K562 (cell line): ENCODE results near the gene FAM83E. TPM values are rescaled to one million over a fixed set of nuclear protein-coding genes. Genes with fewer than 3 reads are reported as not detected.

Source experiments
- CBX1 ChIP-seq: sonication (generic); IDR thresholded peaks from 2 replicates; pipeline ENCODE4 v1.6.1; 2016; ENCODE audit warnings: antibody characterized with exemption, low read depth, mild to moderate bottlenecking
- CEBPZ ChIP-seq: fragments of 150-350 bp; IDR thresholded peaks from 2 replicates; pipeline ENCODE4 v1.6.1; 2014; ENCODE audit warnings: low read depth, mild to moderate bottlenecking, low read length, borderline replicate concordance
- CHD7 ChIP-seq: fragments of 200-600 bp; sonication (generic); IDR thresholded peaks from one replicate; pipeline ENCODE4 v1.6.1; 2012; ENCODE audit warnings: mild to moderate bottlenecking, low read depth, low read length, inconsistent platforms
- ID3 ChIP-seq, 2 experiments: fragments of 250-450 bp in 1 of 2; fragments of 450-650 bp in 1 of 2; sonication (Bioruptor Pico) in 1 of 2; IDR thresholded peaks; 2 replicates each; pipeline versions ENCODE4 v1.6.1 to v1.8.0; 2016 to 2021; ENCODE audit warnings: mild to moderate bottlenecking in 2 of 2, moderate library complexity in 2 of 2, missing compliant biosample characterization in 1 of 2, missing genetic modification characterization in 1 of 2
- IRF9 ChIP-seq: fragments of 450-650 bp; IDR thresholded peaks from 2 replicates; pipeline ENCODE4 v1.6.1; 2016; ENCODE audit warnings: missing biosample characterization, missing genetic modification characterization
- KHSRP ChIP-seq: fragments of 450-650 bp; IDR thresholded peaks from 2 replicates; pipeline ENCODE4 v1.6.1; 2017
- MEF2A ChIP-seq: IDR thresholded peaks from 2 replicates; pipeline ENCODE4 v1.6.1; 2011; ENCODE audit warnings: low read depth, mild to moderate bottlenecking, low read length, moderate library complexity; ENCODE audit not compliant: control insufficient read depth
- POLR2AphosphoS2 ChIP-seq: IDR thresholded peaks from 2 replicates; pipeline ENCODE4 v1.6.1; 2012; ENCODE audit warnings: low read length, improper control_type of control experiment
- ZNF707 ChIP-seq: fragments of 250-450 bp; sonication (Bioruptor Pico); conservative IDR thresholded peaks from 2 replicates; pipeline ENCODE4 v1.8.0; 2022; ENCODE audit warnings: inconsistent platforms, mild to moderate bottlenecking, moderate library complexity
- polyA plus RNA-seq, 8 experiments: library from polyadenylated mRNA; depleted of rRNA in 4 of 8; stranded (reverse) in 5 of 8; unstranded in 3 of 8; fragments of >200 nt; fragmentation: Nextera tagmentation in 2 of 8; fragmentation: Illumina TruSeq in 1 of 8; extraction: Ambion mirVana in 2 of 8; extraction: Trizol in 1 of 8; gene quantifications; 2 replicates each; pipeline versions ENCODE4 v1.2.1 to v1.2.3, GENCODE V29; 2011 to 2014; ENCODE audit warnings: inconsistent platforms in 1 of 8, missing spikeins in 1 of 8
- total RNA-seq, 7 experiments: library from RNA; depleted of rRNA in 6 of 7; stranded (reverse); fragments of >200 nt in 6 of 7; fragmentation: Illumina TruSeq in 2 of 7; extraction: Trizol in 2 of 7; gene quantifications; 2 replicates each; pipeline versions ENCODE4 v1.2.1 to v1.2.3, GENCODE V29; 2011 to 2021; ENCODE audit warnings: low replicate concordance in 1 of 7

FAM83E gene
- total and polyA plus RNA-seq, 9 of the 15 experiments (the other 6 are each of a cell fraction or from before 2014, with no cell fraction given) = 0.15 to 0.87 (median 0.29) TPM; not detected in 4

DNA sequence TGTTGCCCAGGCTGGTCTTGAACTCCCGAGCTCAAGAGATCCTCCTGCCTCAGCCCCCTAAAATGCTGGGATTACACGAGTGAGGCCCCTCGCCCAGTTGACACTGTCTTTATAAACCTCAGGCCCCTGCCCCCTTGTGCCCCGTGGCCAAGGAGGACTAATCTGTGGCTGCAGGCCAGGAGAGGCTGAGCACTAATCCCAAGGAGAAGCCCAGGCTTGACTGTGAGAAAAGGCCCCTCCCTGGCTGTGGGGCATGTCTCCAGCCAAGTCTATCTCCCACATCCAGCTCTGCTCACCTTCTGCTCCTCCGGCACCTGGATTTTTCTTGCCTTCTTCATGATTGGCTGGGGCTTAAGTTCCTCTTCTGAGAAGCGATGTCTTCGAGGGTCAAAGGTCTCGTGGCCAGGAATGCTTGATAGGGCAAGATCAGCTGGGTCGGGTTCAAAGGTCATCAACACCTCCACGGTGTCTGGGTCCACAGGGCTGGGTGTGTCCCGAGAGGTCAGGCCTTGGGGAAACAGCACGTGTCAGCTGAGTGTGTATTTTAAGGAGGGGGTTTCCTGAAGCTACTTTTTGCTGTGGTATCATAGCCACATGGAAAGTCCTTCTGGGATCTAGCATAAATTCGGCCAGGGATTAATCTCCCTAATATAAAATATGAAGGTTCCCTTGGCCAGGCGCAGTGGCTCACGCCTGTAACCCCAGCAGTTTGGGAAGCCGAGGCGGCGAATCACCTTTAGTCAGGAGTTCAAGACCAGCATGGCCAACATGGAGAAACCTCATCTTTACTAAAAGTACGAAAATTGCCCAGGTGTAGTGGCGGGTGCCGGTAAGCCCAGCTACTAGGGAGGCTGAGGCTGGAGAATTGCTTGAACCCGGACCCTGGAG is 18.5 kb upstream of the FAM83E start (continued):
- TF ChIP-seq CHD7 (no peak), POLR2AphosphoS2 (no peak), KHSRP (no peak), CBX1 (no peak), ID3 (CRISPR knock-in tag; IDR thresholded peaks at IDR 0.05) (no peak), ID3 (tag; IDR thresholded peaks at IDR 0.05) (no peak), ZNF707 (CRISPR knock-in tag) (no peak), CEBPZ (no peak), IRF9 (tag) (no peak), MEF2A (no peak)
